HuH-7 (cell line): ENCODE measurements around the gene GOLT1B.

Experiments used
- DNase-seq: peaks from one replicate; pipeline ENCODE4 v3.0.0; 2011; ENCODE audit warnings: low spot score

Gene GOLT1B

DNA sequence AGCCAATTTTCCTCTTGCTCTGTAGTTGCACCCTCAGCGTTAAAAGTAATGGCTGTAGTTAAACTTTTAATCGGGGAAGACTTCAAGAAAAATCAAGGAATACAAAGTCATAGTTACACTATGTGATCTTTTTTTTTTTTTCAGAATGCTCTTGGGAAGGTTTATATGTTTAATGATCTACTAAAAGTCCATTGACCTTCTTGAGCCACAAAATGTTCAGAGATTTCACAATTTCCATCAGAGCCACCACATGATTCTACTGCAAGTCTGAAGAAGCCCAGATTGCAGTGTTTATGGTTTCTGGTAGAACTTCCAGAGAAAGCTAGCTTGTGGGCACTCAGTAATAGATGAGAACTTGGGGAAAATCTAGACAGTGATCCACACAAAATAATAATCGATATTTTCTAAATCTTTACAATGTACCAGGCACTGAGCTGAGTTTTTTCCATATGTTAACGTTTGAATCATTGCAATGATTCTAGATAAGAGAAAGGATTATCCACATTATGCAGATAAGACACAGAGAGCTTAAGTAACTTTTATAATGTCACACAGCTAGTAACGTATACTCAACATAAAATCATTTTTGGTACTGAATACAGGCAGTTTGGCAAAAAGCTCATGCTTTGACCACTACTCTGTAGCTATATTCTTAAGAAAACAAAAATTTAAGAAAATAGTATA, 64.8 kb downstream of the GOLT1B start:
- peak; percentile 30 for DNase-seq

DNA sequence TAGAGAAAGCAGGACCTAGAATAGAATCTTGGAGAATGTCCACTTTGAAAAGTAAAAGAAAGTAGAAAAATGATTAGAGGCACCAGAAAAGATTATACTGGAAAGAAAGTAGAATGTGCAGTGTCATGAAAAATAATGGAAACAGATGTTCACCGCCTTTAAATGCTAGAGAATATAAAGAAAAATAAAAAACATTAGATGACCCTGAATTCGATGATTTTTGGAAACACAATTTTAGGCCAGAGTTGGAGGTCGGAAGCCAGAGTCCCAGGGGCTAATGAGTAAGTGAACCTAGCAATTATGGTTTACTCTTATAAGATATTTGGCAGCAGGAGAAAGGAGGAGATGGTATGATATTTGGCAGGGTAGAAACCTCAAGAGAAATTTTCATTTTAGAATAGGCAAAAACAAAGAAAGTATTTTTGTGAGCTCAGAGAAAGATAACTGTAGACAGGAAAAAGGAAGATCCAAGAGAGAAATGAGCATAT, 65.4 kb downstream of the GOLT1B start:
- DNase-seq = no peak
